ENCODE data around the gene LHFPL3. TPM values are rescaled to one million over a fixed set of nuclear protein-coding genes. Genes with fewer than 3 reads are reported as not detected.

Gene LHFPL3
- total and polyA plus RNA-seq, 5 donors from 2014 or later = not detected

GRCh38 chr7:104371216-104371979 lies 43.0 kb downstream of the LHFPL3 start:
- Histone ChIP-seq H3K27me3 (ENCODE audit: control insufficient read depth, insufficient read depth, low read length) (no peaks in the 10 kb centered on the region), H3K4me3 (ENCODE audit: low read depth, low read length) (no peak overlapping the region), H3K36me3 (ENCODE audit: control insufficient read depth, insufficient read depth, low read length) (no peaks in the 10 kb centered on the region), H3K9me3 (ENCODE audit: control insufficient read depth in 2 of 2, low read length in 2 of 2) (no peaks in the 10 kb centered on the region), H3K4me1 (ENCODE audit: control insufficient read depth, insufficient read depth, low read length, poor library complexity, severe bottlenecking) (no peaks in the 10 kb centered on the region), H3K27ac (ENCODE audit: insufficient read depth, low read length, poor library complexity, severe bottlenecking) (no peak overlapping the region)
- Mint-ChIP-seq H3K36me3 (no peaks in the 10 kb centered on the region), H3K4me3 (no peak overlapping the region), H3K4me1 (no peaks in the 10 kb centered on the region), H3K27me3 (no peaks in the 10 kb centered on the region), H3K27ac (peak overlapping the region in 1 of 3 donors; percentile 58), H3K9me3 (peaks cover 0 to 1% (median 0%) of the 10 kb centered on the region in 7 donors)
- ATAC-seq (ENCODE audit: low read depth in 2 of 2) (no peak), DNase-seq (no peak)

- Mint-ChIP-seq H3K27me3 (no peaks in the 10 kb centered on the region), H3K36me3 (no peaks in the 10 kb centered on the region), H3K4me3 (no peak overlapping the region), H3K9me3 (peaks cover 0 to 1% (median 0%) of the 10 kb centered on the region in 7 donors), H3K27ac (no peak overlapping the region), H3K4me1 (no peaks in the 10 kb centered on the region)
- no peaks in the 10 kb centered on the region for H3K27me3 ChIP-seq (ENCODE audit: control insufficient read depth, insufficient read depth, low read length)
- DNase-seq (no peak), ATAC-seq (ENCODE audit: low read depth in 2 of 2) (no peak)
- H3K4me1 ChIP-seq (ENCODE audit: control insufficient read depth, insufficient read depth, low read length, poor library complexity, severe bottlenecking) = no peaks in the 10 kb centered on the region
- H3K36me3 ChIP-seq (ENCODE audit: control insufficient read depth, insufficient read depth, low read length) = no peaks in the 10 kb centered on the region
- H3K4me3 ChIP-seq (ENCODE audit: low read depth, low read length) = no peak overlapping the region
- no peaks in the 10 kb centered on the region for H3K9me3 ChIP-seq (ENCODE audit: control insufficient read depth in 2 of 2, low read length in 2 of 2)
- no peak overlapping the region for H3K27ac ChIP-seq (ENCODE audit: insufficient read depth, low read length, poor library complexity, severe bottlenecking)
Observed at GRCh38 chr7:104371980-104372357, 43.6 kb downstream of the LHFPL3 start.

GRCh38 chr7:104382616-104383015 lies 54.2 kb downstream of the LHFPL3 start:
- H3K4me3 ChIP-seq (ENCODE audit: low read depth, low read length) = no peak overlapping the region
- peaks cover 0 to 3% of the 10 kb centered on the region in 2 experiments for H3K9me3 ChIP-seq (ENCODE audit: control insufficient read depth in 2 of 2, low read length in 2 of 2)
- H3K27ac ChIP-seq (ENCODE audit: insufficient read depth, low read length, poor library complexity, severe bottlenecking) = no peak overlapping the region
- DNase-seq (no peak), ATAC-seq (ENCODE audit: low read depth in 2 of 2) (no peak)
- Mint-ChIP-seq H3K36me3 (no peaks in the 10 kb centered on the region), H3K4me1 (no peaks in the 10 kb centered on the region), H3K9me3 (peaks cover 0 to 7% (median 2%) of the 10 kb centered on the region in 7 donors), H3K4me3 (no peak overlapping the region), H3K27ac (no peak overlapping the region), H3K27me3 (peaks cover 5% of the 10 kb centered on the region)
- no peaks in the 10 kb centered on the region for H3K27me3 ChIP-seq (ENCODE audit: control insufficient read depth, insufficient read depth, low read length)
- no peaks in the 10 kb centered on the region for H3K4me1 ChIP-seq (ENCODE audit: control insufficient read depth, insufficient read depth, low read length, poor library complexity, severe bottlenecking)
- H3K36me3 ChIP-seq (ENCODE audit: control insufficient read depth, insufficient read depth, low read length) = no peaks in the 10 kb centered on the region

- Mint-ChIP-seq H3K27ac (no peak overlapping the region), H3K9me3 (peaks cover 1 to 28% (median 8%) of the 10 kb centered on the region in 7 donors), H3K36me3 (no peaks in the 10 kb centered on the region), H3K4me3 (no peak overlapping the region), H3K27me3 (peaks cover 5% of the 10 kb centered on the region), H3K4me1 (no peaks in the 10 kb centered on the region)
- H3K36me3 ChIP-seq (ENCODE audit: control insufficient read depth, insufficient read depth, low read length) = no peaks in the 10 kb centered on the region
- ATAC-seq (ENCODE audit: low read depth in 2 of 2) (no peak), DNase-seq (no peak)
- no peaks in the 10 kb centered on the region for H3K4me1 ChIP-seq (ENCODE audit: control insufficient read depth, insufficient read depth, low read length, poor library complexity, severe bottlenecking)
- H3K4me3 ChIP-seq (ENCODE audit: low read depth, low read length) = no peak overlapping the region
- H3K27me3 ChIP-seq (ENCODE audit: control insufficient read depth, insufficient read depth, low read length) = no peaks in the 10 kb centered on the region
- no peak overlapping the region for H3K27ac ChIP-seq (ENCODE audit: insufficient read depth, low read length, poor library complexity, severe bottlenecking)
- H3K9me3 ChIP-seq (ENCODE audit: control insufficient read depth in 2 of 2, low read length in 2 of 2) = peaks cover 0 to 3% of the 10 kb centered on the region in 2 experiments
Observed at GRCh38 chr7:104386943-104387342, 58.5 kb downstream of the LHFPL3 start.

- no peak for ATAC-seq (ENCODE audit: low read depth in 2 of 2)
- Mint-ChIP-seq H3K4me1 (no peaks in the 10 kb centered on the region), H3K9me3 (peaks cover 2 to 32% (median 10%) of the 10 kb centered on the region in 7 donors), H3K4me3 (no peak overlapping the region), H3K27ac (no peak overlapping the region), H3K36me3 (no peaks in the 10 kb centered on the region), H3K27me3 (peaks cover 5% of the 10 kb centered on the region)
- H3K4me3 ChIP-seq (ENCODE audit: low read depth, low read length) = no peak overlapping the region
- H3K27ac ChIP-seq (ENCODE audit: insufficient read depth, low read length, poor library complexity, severe bottlenecking) = no peak overlapping the region
- no peaks in the 10 kb centered on the region for H3K36me3 ChIP-seq (ENCODE audit: control insufficient read depth, insufficient read depth, low read length)
- H3K9me3 ChIP-seq (ENCODE audit: control insufficient read depth in 2 of 2, low read length in 2 of 2) = peaks cover 0 to 3% of the 10 kb centered on the region in 2 experiments
- H3K27me3 ChIP-seq (ENCODE audit: control insufficient read depth, insufficient read depth, low read length) = no peaks in the 10 kb centered on the region
- no peaks in the 10 kb centered on the region for H3K4me1 ChIP-seq (ENCODE audit: control insufficient read depth, insufficient read depth, low read length, poor library complexity, severe bottlenecking)
- DNase-seq = no peak
Observed at GRCh38 chr7:104388222-104388621, 59.8 kb downstream of the LHFPL3 start.

- Mint-ChIP-seq H3K9me3 (peaks cover 0 to 10% (median 4%) of the 10 kb centered on the region in 7 donors), H3K27ac (peak overlapping the region in 1 of 3 donors; percentile 45), H3K4me1 (no peaks in the 10 kb centered on the region), H3K4me3 (no peak overlapping the region), H3K36me3 (no peaks in the 10 kb centered on the region), H3K27me3 (peaks cover 12% of the 10 kb centered on the region)
- DNase-seq (no peak), ATAC-seq (ENCODE audit: low read depth in 2 of 2) (no peak)
- Histone ChIP-seq H3K27ac (ENCODE audit: insufficient read depth, low read length, poor library complexity, severe bottlenecking) (no peak overlapping the region), H3K4me1 (ENCODE audit: control insufficient read depth, insufficient read depth, low read length, poor library complexity, severe bottlenecking) (no peaks in the 10 kb centered on the region), H3K4me3 (ENCODE audit: low read depth, low read length) (no peak overlapping the region), H3K27me3 (ENCODE audit: control insufficient read depth, insufficient read depth, low read length) (no peaks in the 10 kb centered on the region), H3K9me3 (ENCODE audit: control insufficient read depth in 2 of 2, low read length in 2 of 2) (no peaks in the 10 kb centered on the region), H3K36me3 (ENCODE audit: control insufficient read depth, insufficient read depth, low read length) (no peaks in the 10 kb centered on the region)
Observed at GRCh38 chr7:104395162-104395561, 66.8 kb downstream of the LHFPL3 start.

- ATAC-seq (ENCODE audit: low read depth in 2 of 2) (no peak), DNase-seq (no peak)
- Histone ChIP-seq H3K4me1 (ENCODE audit: control insufficient read depth, insufficient read depth, low read length, poor library complexity, severe bottlenecking) (no peaks in the 10 kb centered on the region), H3K9me3 (ENCODE audit: control insufficient read depth in 2 of 2, low read length in 2 of 2) (no peaks in the 10 kb centered on the region), H3K36me3 (ENCODE audit: control insufficient read depth, insufficient read depth, low read length) (no peaks in the 10 kb centered on the region), H3K4me3 (ENCODE audit: low read depth, low read length) (no peak overlapping the region), H3K27ac (ENCODE audit: insufficient read depth, low read length, poor library complexity, severe bottlenecking) (no peak overlapping the region), H3K27me3 (ENCODE audit: control insufficient read depth, insufficient read depth, low read length) (no peaks in the 10 kb centered on the region)
- no peak overlapping the region for H3K27ac Mint-ChIP-seq
- no peaks in the 10 kb centered on the region for H3K4me1 Mint-ChIP-seq
- H3K27me3 Mint-ChIP-seq = peaks cover 12% of the 10 kb centered on the region
- no peak overlapping the region for H3K4me3 Mint-ChIP-seq
- no peaks in the 10 kb centered on the region for H3K36me3 Mint-ChIP-seq
- H3K9me3 Mint-ChIP-seq = peaks cover 0 to 7% (median 2%) of the 10 kb centered on the region in 7 donors
Observed at GRCh38 chr7:104397442-104397841, 69.0 kb downstream of the LHFPL3 start.

GRCh38 chr7:104408371-104408770 lies 80.0 kb downstream of the LHFPL3 start:
- ATAC-seq (ENCODE audit: low read depth in 2 of 2) (no peak), DNase-seq (no peak)
- no peaks in the 10 kb centered on the region for H3K27me3 Mint-ChIP-seq
- H3K27ac Mint-ChIP-seq = no peak overlapping the region
- no peaks in the 10 kb centered on the region for H3K36me3 ChIP-seq (ENCODE audit: control insufficient read depth, insufficient read depth, low read length)
- no peaks in the 10 kb centered on the region for H3K9me3 ChIP-seq (ENCODE audit: control insufficient read depth in 2 of 2, low read length in 2 of 2)
- H3K27ac ChIP-seq (ENCODE audit: insufficient read depth, low read length, poor library complexity, severe bottlenecking) = no peak overlapping the region
- H3K4me1 Mint-ChIP-seq = no peaks in the 10 kb centered on the region
- H3K36me3 Mint-ChIP-seq = no peaks in the 10 kb centered on the region
- no peaks in the 10 kb centered on the region for H3K27me3 ChIP-seq (ENCODE audit: control insufficient read depth, insufficient read depth, low read length)
- H3K9me3 Mint-ChIP-seq = peaks cover 0 to 5% (median 0%) of the 10 kb centered on the region in 7 donors
- no peak overlapping the region for H3K4me3 Mint-ChIP-seq
- no peak overlapping the region for H3K4me3 ChIP-seq (ENCODE audit: low read depth, low read length)
- H3K4me1 ChIP-seq (ENCODE audit: control insufficient read depth, insufficient read depth, low read length, poor library complexity, severe bottlenecking) = no peaks in the 10 kb centered on the region

All from CD4-positive, CD25-positive, alpha-beta regulatory T cell (primary cell).